Cardiac atrium fibroblast (primary cell): ENCODE data around the gene CACNB2. TPM values are rescaled to one million over a fixed set of nuclear protein-coding genes. Genes with fewer than 3 reads are reported as not detected.

Experiments
- total RNA-seq: library from RNA; depleted of rRNA; stranded (reverse); fragments of >200 nt; gene quantifications from 2 replicates; pipeline ENCODE4 v1.2.3, GENCODE V29; 2015

Gene CACNB2
- 0.32 TPM in 1 of 2 replicates, not detected in the other for total RNA-seq

DNA sequence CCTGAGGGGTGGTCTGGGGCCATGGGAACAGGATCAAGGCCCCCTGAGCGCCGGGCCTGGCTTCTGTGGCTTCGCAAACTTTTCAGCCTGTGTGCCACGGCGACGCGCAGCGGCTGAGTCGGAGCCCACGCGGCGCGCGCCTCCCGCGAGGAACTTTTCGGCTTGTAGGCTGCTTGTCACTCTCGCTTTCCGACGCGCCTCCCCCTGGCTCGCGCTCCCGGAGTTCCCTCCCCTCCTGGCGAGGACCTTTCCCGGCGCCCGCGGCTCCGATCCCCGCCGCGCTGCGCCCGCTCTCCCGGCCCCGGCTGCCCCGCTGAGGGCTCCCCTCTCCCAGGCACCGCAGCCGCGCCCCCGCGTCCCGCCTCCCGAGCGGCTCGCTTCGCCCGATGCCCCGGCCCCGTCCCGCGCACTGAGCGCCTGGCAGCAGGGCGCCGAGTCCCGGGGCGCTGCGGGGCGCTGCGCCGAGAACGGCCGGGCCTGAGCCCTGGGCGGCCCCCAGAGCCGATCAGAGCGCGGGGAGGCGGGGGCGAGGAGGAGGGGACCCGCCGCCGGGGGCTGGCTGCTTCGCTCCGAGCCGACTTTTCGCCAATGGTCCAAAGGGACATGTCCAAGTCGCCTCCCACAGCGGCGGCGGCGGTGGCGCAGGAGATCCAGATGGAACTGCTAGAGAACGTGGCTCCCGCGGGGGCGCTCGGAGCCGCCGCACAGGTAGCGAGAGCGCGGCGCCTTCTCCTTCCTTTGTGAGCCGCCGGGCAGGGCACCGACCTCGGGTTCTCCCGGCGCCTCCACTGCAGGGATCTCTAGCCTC, at the start of gene CACNB2:
CACNB2 (plus strand) TSS at position 276 of the 808 bp plus-strand sequence.

Other genes starting within 250 kb of the CACNB2 start
- gene SLC39A12, start 188.5 kb upstream of the CACNB2 start, total RNA-seq, result not detected in 2 replicates